Measurements from ENCODE around the gene GSTM5.

DNA sequence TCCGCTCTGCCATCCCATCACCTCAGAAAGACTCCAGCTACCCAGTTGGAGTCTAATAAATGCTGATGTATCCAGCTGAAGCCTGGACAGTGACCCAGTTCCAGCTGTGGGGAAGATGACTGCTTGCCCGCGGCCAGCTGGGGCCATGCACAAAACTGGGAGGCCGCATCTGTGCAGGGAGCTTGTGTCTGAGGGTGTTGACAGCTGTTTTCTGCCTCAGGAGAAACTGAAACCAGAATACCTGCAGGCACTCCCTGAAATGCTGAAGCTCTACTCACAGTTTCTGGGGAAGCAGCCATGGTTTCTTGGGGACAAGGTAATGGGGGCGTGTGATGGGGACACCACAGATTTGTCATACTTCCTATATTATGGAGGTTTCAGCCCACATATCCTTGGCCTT, 41.0 kb upstream of the GSTM5 start:
- no peak for TF ChIP-seq EZH2 (IDR thresholded peaks at IDR 0.05; ENCODE audit: low read depth)
- TF ChIP-seq, protein P1, sequence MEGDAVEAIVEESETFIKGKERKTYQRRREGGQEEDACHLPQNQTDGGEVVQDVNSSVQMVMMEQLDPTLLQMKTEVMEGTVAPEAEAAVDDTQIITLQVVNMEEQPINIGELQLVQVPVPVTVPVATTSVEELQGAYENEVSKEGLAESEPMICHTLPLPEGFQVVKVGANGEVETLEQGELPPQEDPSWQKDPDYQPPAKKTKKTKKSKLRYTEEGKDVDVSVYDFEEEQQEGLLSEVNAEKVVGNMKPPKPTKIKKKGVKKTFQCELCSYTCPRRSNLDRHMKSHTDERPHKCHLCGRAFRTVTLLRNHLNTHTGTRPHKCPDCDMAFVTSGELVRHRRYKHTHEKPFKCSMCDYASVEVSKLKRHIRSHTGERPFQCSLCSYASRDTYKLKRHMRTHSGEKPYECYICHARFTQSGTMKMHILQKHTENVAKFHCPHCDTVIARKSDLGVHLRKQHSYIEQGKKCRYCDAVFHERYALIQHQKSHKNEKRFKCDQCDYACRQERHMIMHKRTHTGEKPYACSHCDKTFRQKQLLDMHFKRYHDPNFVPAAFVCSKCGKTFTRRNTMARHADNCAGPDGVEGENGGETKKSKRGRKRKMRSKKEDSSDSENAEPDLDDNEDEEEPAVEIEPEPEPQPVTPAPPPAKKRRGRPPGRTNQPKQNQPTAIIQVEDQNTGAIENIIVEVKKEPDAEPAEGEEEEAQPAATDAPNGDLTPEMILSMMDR (conservative IDR thresholded peaks at IDR 0.05): no peak
